WTC11 (cell line): Measurements from ENCODE around the gene FBRSL1. TPM values are rescaled to one million over a fixed set of nuclear protein-coding genes. Genes with fewer than 3 reads are reported as not detected.

ENCODE experiments used
- ATAC-seq: fragments of 200-7000 bp; cut with Tn5 transposase; 2 replicates; pipeline ENCODE4 v1.10.0; 2021; ENCODE audit warnings: mild to moderate bottlenecking, moderate library complexity
- CTCF ChIA-PET: fragments of 300-600 bp; sonication (Branson Sonifier 250); formaldehyde crosslinking; loops from one replicate; lab custom pipeline; 2021; ENCODE audit warnings: antibody characterized with exemption; lab: Charles Lee
- POLR2A ChIA-PET: fragments of 350-600 bp; sonication (Branson Sonifier 250); formaldehyde crosslinking; loops from one replicate; lab custom pipeline; 2021; ENCODE audit warnings: antibody characterized with exemption; lab: Charles Lee
- DNase-seq: peaks from one replicate; pipeline ENCODE4 v3.0.0; 2021; ENCODE audit warnings: low spot score
- H3K27ac Mint-ChIP-seq: 2 replicates; pipeline ENCODE4 v1.8.0; 2021; ENCODE audit warnings: mixed read lengths
- H3K27me3 Mint-ChIP-seq: 2 replicates; pipeline ENCODE4 v1.8.0; 2021; ENCODE audit warnings: low read depth, mild to moderate bottlenecking, moderate library complexity, mixed read lengths
- H3K36me3 Mint-ChIP-seq: 2 replicates; pipeline ENCODE4 v1.8.0; 2021; ENCODE audit warnings: mixed read lengths
- H3K4me1 Mint-ChIP-seq: 2 replicates; pipeline ENCODE4 v1.8.0; 2022; ENCODE audit warnings: mixed read lengths
- H3K4me3 Mint-ChIP-seq: 2 replicates; pipeline ENCODE4 v1.8.0; 2021; ENCODE audit warnings: mild to moderate bottlenecking, moderate library complexity, mixed read lengths
- H3K9me3 Mint-ChIP-seq: 2 replicates; pipeline ENCODE4 v1.8.0; 2021; ENCODE audit warnings: mixed read lengths
- ATF1 ChIP-seq: sonication (generic); formaldehyde crosslinking; IDR thresholded peaks from 2 replicates; pipeline ENCODE4 v1.8.1; 2023; ENCODE audit warnings: mild to moderate bottlenecking, moderate library complexity, missing genetic modification reagents
- ATF3 ChIP-seq: sonication (generic); formaldehyde crosslinking; conservative IDR thresholded peaks from 2 replicates; pipeline ENCODE4 v1.8.1; 2022; ENCODE audit warnings: mild to moderate bottlenecking, missing genetic modification reagents
- CBFB ChIP-seq: sonication (generic); formaldehyde crosslinking; IDR thresholded peaks from 2 replicates; pipeline ENCODE4 v1.8.1; 2022; ENCODE audit warnings: mild to moderate bottlenecking, low read depth, missing genetic modification reagents
- E2F4 ChIP-seq: sonication (generic); formaldehyde crosslinking; IDR thresholded peaks from 2 replicates; pipeline ENCODE4 v1.8.1; 2022; ENCODE audit warnings: low read depth, mild to moderate bottlenecking, moderate library complexity, missing genetic modification reagents, borderline replicate concordance
- ELF4 ChIP-seq: sonication (generic); formaldehyde crosslinking; IDR thresholded peaks from 2 replicates; pipeline ENCODE4 v1.8.1; 2022; ENCODE audit warnings: low read depth, mild to moderate bottlenecking, moderate library complexity, missing genetic modification reagents
- FOXP1 ChIP-seq: sonication (generic); formaldehyde crosslinking; IDR thresholded peaks from 2 replicates; pipeline ENCODE4 v1.8.0; 2022; ENCODE audit warnings: missing genetic modification reagents, mild to moderate bottlenecking, moderate library complexity, borderline replicate concordance
- FOXP4 ChIP-seq: sonication (generic); formaldehyde crosslinking; IDR thresholded peaks from 2 replicates; pipeline ENCODE4 v1.8.0; 2022; ENCODE audit warnings: mild to moderate bottlenecking, missing genetic modification reagents
- GABPB1 ChIP-seq: sonication (generic); formaldehyde crosslinking; IDR thresholded peaks from 2 replicates; pipeline ENCODE4 v1.8.1; 2023; ENCODE audit warnings: mild to moderate bottlenecking, missing genetic modification reagents
- GRHL2 ChIP-seq: fragments of 250-450 bp; sonication (Bioruptor Pico); IDR thresholded peaks from 2 replicates; pipeline ENCODE4 v1.8.0; 2022; ENCODE audit warnings: mild to moderate bottlenecking, moderate library complexity; ENCODE audit not compliant: insufficient replicate concordance, severe bottlenecking
- GTF2I ChIP-seq: fragments of 250-450 bp; sonication (Bioruptor Pico); conservative IDR thresholded peaks from 2 replicates; pipeline ENCODE4 v1.4.0; 2021; ENCODE audit warnings: mild to moderate bottlenecking
- KAT7 ChIP-seq: sonication (generic); formaldehyde crosslinking; IDR thresholded peaks from 2 replicates; pipeline ENCODE4 v1.8.1; 2023; ENCODE audit warnings: missing genetic modification reagents, mild to moderate bottlenecking, borderline replicate concordance
- MLX ChIP-seq: sonication (generic); formaldehyde crosslinking; IDR thresholded peaks from 2 replicates; pipeline ENCODE4 v1.8.1; 2023; ENCODE audit warnings: mild to moderate bottlenecking, missing genetic modification reagents, moderate library complexity
- NFE2L1 ChIP-seq: sonication (generic); formaldehyde crosslinking; IDR thresholded peaks from 2 replicates; pipeline ENCODE4 v1.8.1; 2023; ENCODE audit warnings: missing genetic modification reagents
- RORB ChIP-seq: fragments of 250-450 bp; sonication (Bioruptor Pico); IDR thresholded peaks from 2 replicates; pipeline ENCODE4 v1.9.0; 2021; ENCODE audit warnings: mild to moderate bottlenecking
- SOX15 ChIP-seq: fragments of 250-450 bp; sonication (Bioruptor Pico); IDR thresholded peaks from 2 replicates; pipeline ENCODE4 v1.9.0; 2021; ENCODE audit warnings: mild to moderate bottlenecking
- SP1 ChIP-seq: sonication (generic); formaldehyde crosslinking; conservative IDR thresholded peaks from 2 replicates; pipeline ENCODE4 v1.8.1; 2022; ENCODE audit warnings: missing genetic modification reagents
- TCF7 ChIP-seq: sonication (generic); formaldehyde crosslinking; IDR thresholded peaks from 2 replicates; pipeline ENCODE4 v1.8.0; 2022; ENCODE audit warnings: mild to moderate bottlenecking, low read depth, missing genetic modification reagents, moderate library complexity
- TEAD4 ChIP-seq: sonication (generic); formaldehyde crosslinking; IDR thresholded peaks from 2 replicates; pipeline ENCODE4 v1.8.0; 2022; ENCODE audit warnings: mild to moderate bottlenecking, missing genetic modification reagents
- ZBTB21 ChIP-seq: sonication (generic); formaldehyde crosslinking; IDR thresholded peaks from 2 replicates; pipeline ENCODE4 v1.8.1; 2023; ENCODE audit warnings: mild to moderate bottlenecking, missing genetic modification reagents, borderline replicate concordance
- ZNF232 ChIP-seq: sonication (generic); formaldehyde crosslinking; IDR thresholded peaks from 2 replicates; pipeline ENCODE4 v1.8.0; 2022; ENCODE audit warnings: mild to moderate bottlenecking, missing genetic modification reagents
- ZNF263 ChIP-seq: sonication (generic); formaldehyde crosslinking; IDR thresholded peaks from 2 replicates; pipeline ENCODE4 v1.8.1; 2022; ENCODE audit warnings: low read depth, mild to moderate bottlenecking, moderate library complexity, missing genetic modification reagents
- ZNF317 ChIP-seq: sonication (generic); formaldehyde crosslinking; IDR thresholded peaks from 2 replicates; pipeline ENCODE4 v1.8.1; 2023; ENCODE audit warnings: low read depth, mild to moderate bottlenecking, moderate library complexity, missing genetic modification reagents, borderline replicate concordance
- ZNF416 ChIP-seq: fragments of 250-450 bp; sonication (Bioruptor Pico); IDR thresholded peaks from 2 replicates; pipeline ENCODE4 v1.9.0; 2021; ENCODE audit warnings: mild to moderate bottlenecking, inconsistent platforms
- ZNF423 ChIP-seq: fragments of 250-450 bp; sonication (Bioruptor Pico); IDR thresholded peaks from 2 replicates; pipeline ENCODE4 v2.1.2; 2022; ENCODE audit warnings: mild to moderate bottlenecking, moderate library complexity
- total RNA-seq: library from RNA; stranded (reverse); gene quantifications from 3 replicates; pipeline ENCODE4 v1.2.3, GENCODE V29; 2021
- TF ChIP-seq, protein P1 (sequence below): sonication (generic); formaldehyde crosslinking; IDR thresholded peaks from 2 replicates; pipeline ENCODE4 v1.8.1; 2022; ENCODE audit warnings: missing genetic modification reagents, borderline replicate concordance

The FBRSL1 gene
- total RNA-seq, 1 experiment from 2014 or later, result 129 TPM

DNA sequence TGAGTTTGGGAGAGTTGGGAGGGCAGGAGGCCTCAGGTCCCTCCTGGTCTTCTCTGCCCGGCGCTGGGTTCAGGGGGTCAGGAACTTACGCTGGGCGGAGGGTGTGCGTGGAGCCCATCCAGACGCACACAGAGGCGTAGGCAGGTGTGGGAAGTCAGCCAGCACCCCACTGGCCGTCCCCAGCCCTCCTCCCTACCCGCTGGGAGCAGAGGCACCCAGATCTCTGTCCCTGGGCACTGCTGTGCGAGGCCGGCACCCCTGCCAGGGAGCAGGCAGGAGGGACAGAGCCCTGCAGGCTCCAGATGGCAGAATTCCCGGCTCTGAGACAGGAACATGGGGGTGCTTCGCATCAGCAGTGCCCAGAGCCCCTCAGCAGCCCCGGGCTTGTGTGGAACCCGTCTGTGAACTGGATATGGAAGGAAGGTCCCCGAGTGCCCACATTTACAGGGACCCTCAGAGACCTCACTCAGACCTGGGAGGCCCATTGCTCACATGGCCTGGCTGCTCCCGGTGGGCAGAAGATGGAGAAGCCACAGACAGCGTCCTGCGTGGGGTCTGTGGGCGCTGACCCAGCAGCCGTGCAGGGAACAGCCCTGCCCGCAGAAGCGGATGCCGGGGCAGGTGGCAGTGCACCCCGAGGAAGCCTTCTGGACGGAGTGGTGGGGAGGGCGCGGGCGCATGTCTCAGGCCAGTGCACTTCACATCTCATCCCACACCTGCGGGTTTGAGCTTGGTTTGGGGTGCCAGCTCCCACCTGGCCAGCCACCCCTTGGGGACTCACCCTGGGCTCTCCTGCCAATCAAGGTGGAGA lies 61.1 kb downstream of the FBRSL1 start:
- no peak for ATAC-seq

GRCh38 chr12:132551641-132552031 lies 61.7 kb downstream of the FBRSL1 start:
- H3K36me3 Mint-ChIP-seq, result no peaks in the 10 kb centered on the region
- H3K4me1 Mint-ChIP-seq, result peaks cover 3% of the 10 kb centered on the region; the same call in 1 of the 2 replicates
- ATAC-seq, result no peak
- no peak overlapping the region for H3K4me3 Mint-ChIP-seq
- TF ChIP-seq ZNF232 (no peak), ZNF423 (no peak), ATF1 (no peak), ZNF263 (CRISPR knock-in tag) (no peak), SP1 (CRISPR knock-in tag) (no peak), MLX (CRISPR knock-in tag) (no peak), CBFB (CRISPR knock-in tag) (no peak)
- H3K27ac Mint-ChIP-seq, result no peak overlapping the region
- H3K27me3 Mint-ChIP-seq, result peaks cover 78% of the 10 kb centered on the region
- POLR2A ChIA-PET, result no interaction called here
- DNase-seq, result no peak
- H3K9me3 Mint-ChIP-seq, result no peaks in the 10 kb centered on the region
- CTCF ChIA-PET, result interaction anchor here (1.8 to 2.1 kb wide), 2 partner anchors 9 to 28 kb away, joined by 8 to 16 read pairs; no protein-coding TSS in a partner anchor

More for the DNA sequence above, 61.1 kb downstream of the FBRSL1 start:
- TF ChIP-seq GABPB1 (CRISPR knock-in tag) (no peak), ATF1 (no peak), SOX15 (CRISPR knock-in tag) (no peak), ZNF317 (no peak), ELF4 (no peak), FOXP1 (CRISPR knock-in tag) (no peak), TCF7 (CRISPR knock-in tag) (no peak), ZBTB21 (CRISPR knock-in tag) (no peak), ATF3 (no peak), FOXP4 (CRISPR knock-in tag) (no peak), TEAD4 (CRISPR knock-in tag) (no peak), RORB (CRISPR knock-in tag) (no peak), GRHL2 (CRISPR knock-in tag) (no peak), GTF2I (CRISPR knock-in tag) (no peak), KAT7 (CRISPR knock-in tag) (no peak), E2F4 (CRISPR knock-in tag) (no peak), NFE2L1 (CRISPR knock-in tag) (no peak), ZNF416 (CRISPR knock-in tag) (no peak)
- TF ChIP-seq, protein P1, sequence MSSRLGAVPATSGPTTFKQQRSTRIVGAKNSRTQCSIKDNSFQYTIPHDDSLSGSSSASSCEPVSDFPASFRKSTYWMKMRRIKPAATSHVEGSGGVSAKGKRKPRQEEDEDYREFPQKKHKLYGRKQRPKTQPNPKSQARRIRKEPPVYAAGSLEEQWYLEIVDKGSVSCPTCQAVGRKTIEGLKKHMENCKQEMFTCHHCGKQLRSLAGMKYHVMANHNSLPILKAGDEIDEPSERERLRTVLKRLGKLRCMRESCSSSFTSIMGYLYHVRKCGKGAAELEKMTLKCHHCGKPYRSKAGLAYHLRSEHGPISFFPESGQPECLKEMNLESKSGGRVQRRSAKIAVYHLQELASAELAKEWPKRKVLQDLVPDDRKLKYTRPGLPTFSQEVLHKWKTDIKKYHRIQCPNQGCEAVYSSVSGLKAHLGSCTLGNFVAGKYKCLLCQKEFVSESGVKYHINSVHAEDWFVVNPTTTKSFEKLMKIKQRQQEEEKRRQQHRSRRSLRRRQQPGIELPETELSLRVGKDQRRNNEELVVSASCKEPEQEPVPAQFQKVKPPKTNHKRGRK (CRISPR knock-in tag), result no peak
- H3K27me3 Mint-ChIP-seq, result peaks cover 74% of the 10 kb centered on the region
- no peaks in the 10 kb centered on the region for H3K9me3 Mint-ChIP-seq
- ChIA-PET POLR2A (interaction anchor here (0.6 to 1.4 kb wide), 2 partner anchors 9 to 10 kb away, joined by 3 to 5 read pairs; no protein-coding TSS in a partner anchor), CTCF (interaction anchor here (1.1 to 2.1 kb wide), 6 partner anchors 10 to 137 kb away, joined by 3 to 16 read pairs (median 7); no protein-coding TSS in a partner anchor)
- peak overlapping the region; percentile 59; the same call in 1 of the 2 replicates for H3K4me3 Mint-ChIP-seq
- DNase-seq, result no peak
- peaks cover 3% of the 10 kb centered on the region; the same call in 1 of the 2 replicates for H3K4me1 Mint-ChIP-seq
- H3K36me3 Mint-ChIP-seq, result no peaks in the 10 kb centered on the region
- no peak overlapping the region for H3K27ac Mint-ChIP-seq
